ENCODE measurements around the gene TRPV2.

GRCh38 chr17:16377941-16378341 is 37.4 kb upstream of the TRPV2 start:
- TF ChIP-seq CTCF (conservative IDR thresholded peaks at IDR 0.05; ENCODE audit: low read length) (no peak), EZH2phosphoT487 (IDR thresholded peaks at IDR 0.05; ENCODE audit: borderline replicate concordance, low read depth, low read length) (no peak)

Data from OCI-LY7 (cell line).